GM21723 (cell line): ENCODE results near the gene NANOGP8.
"Not testable (repeated sequence)": the region's sequence is repeated elsewhere in the genome, so short reads cannot be mapped to it uniquely, and the experiment has no call there.

Experiments
- ATAC-seq: cut with Tn5 transposase; IDR thresholded peaks from one replicate; pipeline ENCODE4 v1.9.1; 2021; ENCODE audit warnings: mild to moderate bottlenecking, moderate library complexity; ENCODE audit not compliant: unreplicated experiment

The NANOGP8 gene

GRCh38 chr15:35098737-35099136 lies 13.6 kb upstream of the NANOGP8 start:
- no peak for ATAC-seq

- ATAC-seq, result no peak
These were observed 10.8 kb upstream of the NANOGP8 start for GRCh38 chr15:35095941-35096340.

- no peak for ATAC-seq
These were observed 7.8 kb upstream of the NANOGP8 start for GRCh38 chr15:35092846-35093245.

- ATAC-seq, result no peak
These were observed 7.2 kb upstream of the NANOGP8 start for GRCh38 chr15:35092311-35092710.

GRCh38 chr15:35090104-35090807 lies 5.2 kb upstream of the NANOGP8 start:
- ATAC-seq, result no peak

GRCh38 chr15:35089551-35089950 lies 4.5 kb upstream of the NANOGP8 start:
- ATAC-seq, result no peak

- ATAC-seq, result no peak
These were observed 3.2 kb upstream of the NANOGP8 start for GRCh38 chr15:35088329-35088728.

- no peak for ATAC-seq
These were observed 2.7 kb upstream of the NANOGP8 start for GRCh38 chr15:35087759-35088158.

- not testable (repeated sequence) for ATAC-seq
These were observed 2.4 kb downstream of the NANOGP8 start for GRCh38 chr15:35082371-35083348.

- not testable (repeated sequence) for ATAC-seq
These were observed 3.3 kb downstream of the NANOGP8 start for GRCh38 chr15:35081626-35082365.

GRCh38 chr15:35080226-35080625 lies 4.9 kb downstream of the NANOGP8 start:
- ATAC-seq, result no peak

- no peak for ATAC-seq
These were observed 6.7 kb downstream of the NANOGP8 start for GRCh38 chr15:35078221-35078915.

GRCh38 chr15:35071106-35071505 lies 14.0 kb downstream of the NANOGP8 start:
- ATAC-seq, result no peak

- no peak for ATAC-seq
These were observed 16.1 kb downstream of the NANOGP8 start for GRCh38 chr15:35068846-35069475.

- no peak for ATAC-seq
These were observed 17.4 kb downstream of the NANOGP8 start for GRCh38 chr15:35067496-35068347.

GRCh38 chr15:35066094-35066493 lies 19.0 kb downstream of the NANOGP8 start:
- ATAC-seq, result no peak

GRCh38 chr15:35064576-35065190 lies 20.4 kb downstream of the NANOGP8 start:
- no peak for ATAC-seq

- no peak for ATAC-seq
These were observed 22.4 kb downstream of the NANOGP8 start for GRCh38 chr15:35062738-35063099.
